ENCODE measurements around the gene GRM7.

GRCh38 chr3:7086417-7086816 is 225.5 kb downstream of the GRM7 start:
- TF ChIP-seq, protein P1, sequence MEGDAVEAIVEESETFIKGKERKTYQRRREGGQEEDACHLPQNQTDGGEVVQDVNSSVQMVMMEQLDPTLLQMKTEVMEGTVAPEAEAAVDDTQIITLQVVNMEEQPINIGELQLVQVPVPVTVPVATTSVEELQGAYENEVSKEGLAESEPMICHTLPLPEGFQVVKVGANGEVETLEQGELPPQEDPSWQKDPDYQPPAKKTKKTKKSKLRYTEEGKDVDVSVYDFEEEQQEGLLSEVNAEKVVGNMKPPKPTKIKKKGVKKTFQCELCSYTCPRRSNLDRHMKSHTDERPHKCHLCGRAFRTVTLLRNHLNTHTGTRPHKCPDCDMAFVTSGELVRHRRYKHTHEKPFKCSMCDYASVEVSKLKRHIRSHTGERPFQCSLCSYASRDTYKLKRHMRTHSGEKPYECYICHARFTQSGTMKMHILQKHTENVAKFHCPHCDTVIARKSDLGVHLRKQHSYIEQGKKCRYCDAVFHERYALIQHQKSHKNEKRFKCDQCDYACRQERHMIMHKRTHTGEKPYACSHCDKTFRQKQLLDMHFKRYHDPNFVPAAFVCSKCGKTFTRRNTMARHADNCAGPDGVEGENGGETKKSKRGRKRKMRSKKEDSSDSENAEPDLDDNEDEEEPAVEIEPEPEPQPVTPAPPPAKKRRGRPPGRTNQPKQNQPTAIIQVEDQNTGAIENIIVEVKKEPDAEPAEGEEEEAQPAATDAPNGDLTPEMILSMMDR (IDR thresholded peaks at IDR 0.05): no peak
- TF ChIP-seq POLR2A (IDR thresholded peaks at IDR 0.05): no peak
